Aorta (tissue), 5 donors: ENCODE measurements around the gene ZNF800. TPM values are rescaled to one million over a fixed set of nuclear protein-coding genes. Genes with fewer than 3 reads are reported as not detected.
"Not testable (repeated sequence)": the region's sequence is repeated elsewhere in the genome, so short reads cannot be mapped to it uniquely, and the experiment has no call there.

Source experiments
- ATAC-seq: fragments of 200-7000 bp; cut with Tn5 transposase; one replicate; pipeline ENCODE4 v1.9.1; 2022; ENCODE audit warnings: moderate library complexity; ENCODE audit not compliant: low FRiP score
- DNase-seq, 2 donors: peaks; one replicate each; pipeline ENCODE4 v3.0.0-alpha.2; 2020
- H3K27ac ChIP-seq, 2 donors: one replicate each; pipeline ENCODE4 v1.5.1; 2013; ENCODE audit warnings: low read length in 2 of 2, mild to moderate bottlenecking in 2 of 2, moderate library complexity in 2 of 2, control low read depth in 1 of 2, inconsistent platforms in 1 of 2, low read depth in 1 of 2
- H3K27me3 ChIP-seq, 2 donors: one replicate each; pipeline ENCODE4 v1.6.1; 2013; ENCODE audit warnings: control low read depth in 1 of 2, low read length in 1 of 2, mild to moderate bottlenecking in 1 of 2, moderate library complexity in 1 of 2; ENCODE audit not compliant: insufficient read depth in 2 of 2, control insufficient read depth in 1 of 2
- H3K36me3 ChIP-seq, 2 donors: one replicate each; pipeline ENCODE4 v1.6.1; 2013; ENCODE audit warnings: control low read depth in 1 of 2, low read length in 1 of 2, mild to moderate bottlenecking in 1 of 2; ENCODE audit not compliant: insufficient read depth in 2 of 2, control insufficient read depth in 1 of 2
- H3K4me1 ChIP-seq, 2 donors: one replicate each; pipeline ENCODE4 v1.6.1; 2013; ENCODE audit warnings: low read length in 2 of 2, control low read depth in 1 of 2, mild to moderate bottlenecking in 1 of 2, moderate library complexity in 1 of 2; ENCODE audit not compliant: insufficient read depth in 2 of 2, control insufficient read depth in 1 of 2
- H3K4me3 ChIP-seq, 2 donors: one replicate each; pipeline ENCODE4 v1.5.1; 2013; ENCODE audit warnings: low read length in 2 of 2, control low read depth in 1 of 2, mild to moderate bottlenecking in 1 of 2
- H3K9me3 ChIP-seq: one replicate; pipeline ENCODE4 v1.6.1; 2013; ENCODE audit warnings: mild to moderate bottlenecking, low read length; ENCODE audit not compliant: control insufficient read depth
- WGBS, 2 donors: extraction: QIAGEN DNeasy Blood & Tissue Kit; methylation state at CpG; one replicate each; pipeline ENCODE4 v1.1.7; 2013; 5-methylcytosine and 5-hydroxymethylcytosine counted together
- intact Hi-C, 2 donors: fragments of 100-400 bp; cut with DNase I; formaldehyde crosslinking; loops; one replicate each; pipeline versions ENCODE4 v1.14.2 to v1.15.0; 2022
- polyA plus RNA-seq, 2 donors: library from polyadenylated mRNA; stranded (reverse); fragments of 200-250 nt; gene quantifications; one replicate each; pipeline ENCODE4 v1.2.3, GENCODE V29; 2013
- total RNA-seq, 2 donors: library from RNA; stranded (reverse); fragmentation: NEBNext Ultra II Directional; extraction: Animal tissue kit (Norgen Biotek cat#: 25700); gene quantifications; one replicate each; pipeline ENCODE4 v1.2.1, GENCODE V29; 2021
- donor health status: healthy with polysubstance abuse.
- donor health status: Bipolar disorder and iron deficiency.
- donor health status: DM: no; HTN: no; CAD: no.
- donor health status: DM: no; HTN: no; CAD: no.
- donor health status: DM: yes; HTN: yes; CAD: no.

ZNF800 gene
- total and polyA plus RNA-seq, 4 donors: 3.4 to 46.8 (median 23.8) TPM

GRCh38 chr7:127415060-127415742 lies 22.7 kb upstream of the ZNF800 start:
- no peaks in the 10 kb centered on the region for H3K27me3 ChIP-seq
- WGBS, 2 donors: 94% methylated on average over 4 of the region's 4 CpGs
- intact Hi-C loops: no loop called here
- no peak for ATAC-seq
- no peaks in the 10 kb centered on the region for H3K36me3 ChIP-seq
- no peaks in the 10 kb centered on the region for H3K4me1 ChIP-seq
- DNase-seq: no peak
- H3K27ac ChIP-seq: no peak overlapping the region
- H3K4me3 ChIP-seq: no peak overlapping the region
- no peaks in the 10 kb centered on the region for H3K9me3 ChIP-seq

- WGBS, 2 donors: 86 to 94% methylated on average over 2 of the region's 2 CpGs
- no peak for DNase-seq
- no peak overlapping the region for H3K27ac ChIP-seq
- no peak for ATAC-seq
- no peaks in the 10 kb centered on the region for H3K4me1 ChIP-seq
- H3K4me3 ChIP-seq: no peak overlapping the region
- no peaks in the 10 kb centered on the region for H3K27me3 ChIP-seq
- H3K9me3 ChIP-seq: no peaks in the 10 kb centered on the region
- intact Hi-C loops: no loop called here
- H3K36me3 ChIP-seq: no peaks in the 10 kb centered on the region
These were observed 21.5 kb upstream of the ZNF800 start for GRCh38 chr7:127413962-127414361.

DNA sequence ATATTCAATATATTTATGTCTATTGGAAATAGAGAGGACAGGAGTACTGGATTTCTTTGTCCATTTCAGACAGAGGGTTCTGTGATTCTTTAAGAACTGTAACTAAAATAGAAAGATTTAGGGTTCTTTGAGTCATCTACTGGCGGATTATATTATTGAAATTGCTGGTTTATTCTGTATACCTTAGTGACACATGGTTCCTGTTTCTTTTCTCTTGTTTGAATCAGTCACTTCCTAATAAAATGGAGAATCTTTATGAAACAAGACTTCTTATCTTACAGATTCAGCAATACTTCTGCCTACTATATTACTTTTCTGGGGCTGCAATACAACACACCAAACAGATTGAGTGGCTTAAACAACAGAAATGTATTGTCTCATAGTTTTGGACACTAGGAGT lies 20.8 kb upstream of the ZNF800 start:
- Histone ChIP-seq H3K9me3 (no peaks in the 10 kb centered on the region), H3K4me3 (no peak overlapping the region), H3K4me1 (no peaks in the 10 kb centered on the region), H3K36me3 (no peaks in the 10 kb centered on the region), H3K27ac (no peak overlapping the region), H3K27me3 (no peaks in the 10 kb centered on the region)
- no peak for DNase-seq
- WGBS, 2 donors: 74 to 76% methylated on average over 1 of the region's 1 CpG
- ATAC-seq: no peak
- intact Hi-C loops: no loop called here

DNA sequence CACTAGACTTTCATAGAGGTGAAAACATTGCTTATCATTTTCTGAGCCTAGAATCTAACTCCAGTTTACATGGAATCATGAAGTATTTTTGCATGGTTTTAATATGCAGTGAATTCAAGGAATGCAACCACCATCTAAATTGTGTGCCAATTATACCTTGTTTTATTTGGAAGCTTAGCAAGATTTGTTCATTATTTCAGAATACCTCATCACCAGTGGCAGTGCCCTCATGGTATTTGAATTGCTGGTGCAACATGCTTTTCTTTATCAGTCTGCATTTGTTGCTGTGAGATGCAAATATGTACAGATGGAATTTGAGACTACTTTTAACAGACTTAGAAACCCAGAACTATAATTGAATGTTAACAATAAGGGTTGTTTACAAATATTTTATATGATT lies 18.7 kb upstream of the ZNF800 start:
- H3K27me3 ChIP-seq: no peaks in the 10 kb centered on the region
- H3K9me3 ChIP-seq: no peaks in the 10 kb centered on the region
- no peak overlapping the region for H3K4me3 ChIP-seq
- ATAC-seq: no peak
- no peaks in the 10 kb centered on the region for H3K36me3 ChIP-seq
- DNase-seq: no peak
- no peak overlapping the region for H3K27ac ChIP-seq
- intact Hi-C loops: no loop called here
- H3K4me1 ChIP-seq: no peaks in the 10 kb centered on the region

GRCh38 chr7:127409629-127410028 lies 17.1 kb upstream of the ZNF800 start:
- DNase-seq: no peak
- H3K36me3 ChIP-seq: no peaks in the 10 kb centered on the region
- no peaks in the 10 kb centered on the region for H3K4me1 ChIP-seq
- H3K27me3 ChIP-seq: no peaks in the 10 kb centered on the region
- no peaks in the 10 kb centered on the region for H3K9me3 ChIP-seq
- no peak overlapping the region for H3K4me3 ChIP-seq
- H3K27ac ChIP-seq: no peak overlapping the region
- ATAC-seq: no peak
- intact Hi-C loops: no loop called here
- WGBS, 2 donors: 36 to 38% methylated on average over 4 of the region's 4 CpGs

DNA sequence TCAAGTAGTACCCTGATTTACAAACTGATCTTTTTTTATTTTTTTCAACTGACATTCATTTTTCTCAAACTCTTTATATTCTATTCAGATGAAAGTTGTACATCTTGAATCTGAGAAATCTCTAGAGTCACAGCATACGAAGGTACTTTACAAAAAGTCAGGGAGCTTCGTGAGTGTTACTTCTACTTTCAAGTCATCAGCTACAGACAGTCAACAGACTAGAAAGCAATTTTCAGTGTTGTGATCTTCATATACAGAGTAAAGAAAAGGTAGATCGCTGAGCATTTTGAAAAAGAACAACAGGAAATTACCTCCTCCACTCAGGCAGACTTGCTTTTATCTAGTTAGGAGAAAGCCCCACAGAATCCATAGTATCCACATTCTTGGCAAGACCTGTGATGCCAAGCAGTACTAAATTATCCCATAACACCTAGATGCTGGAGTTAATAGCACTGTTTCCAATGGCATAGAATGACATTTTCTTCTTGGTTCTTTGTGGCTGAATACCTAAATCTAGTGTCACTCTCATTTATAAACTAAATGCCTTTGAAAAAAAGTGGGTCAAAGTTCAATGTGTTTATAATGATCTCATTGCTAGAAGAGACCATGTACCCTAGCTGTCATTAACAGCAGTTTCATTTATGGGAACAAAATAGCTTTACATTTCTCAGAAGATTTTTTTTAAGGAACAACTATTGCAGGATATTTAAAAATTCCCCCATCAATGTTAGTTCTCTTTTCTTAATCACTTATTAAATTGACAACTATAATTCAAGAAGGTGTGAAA lies 12.0 kb upstream of the ZNF800 start:
- no peak for DNase-seq
- intact Hi-C loops: no loop called here
- ATAC-seq: no peak

DNA sequence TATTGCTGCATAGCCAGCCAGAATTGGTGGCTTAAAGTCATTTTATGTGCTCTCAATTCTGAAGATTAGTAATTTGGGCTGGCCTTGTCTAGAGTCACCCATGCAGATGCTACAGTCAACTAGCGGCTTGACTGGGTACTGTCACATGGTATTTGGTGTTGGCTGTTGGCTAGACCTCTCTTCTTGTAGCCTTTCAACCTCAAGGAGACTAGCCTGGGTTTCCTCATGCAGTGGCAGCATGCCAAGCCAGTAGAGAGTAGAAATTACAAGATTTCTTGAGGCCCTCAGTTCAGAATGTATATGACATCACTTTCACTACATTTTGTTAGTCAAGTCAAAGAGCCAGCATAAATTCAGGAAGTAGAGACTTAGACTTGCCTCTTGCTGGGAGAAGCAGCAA lies 3.7 kb upstream of the ZNF800 start:
- Histone ChIP-seq H3K27ac (no peak overlapping the region), H3K4me1 (peaks cover 0 to 2% of the 10 kb centered on the region in 2 donors), H3K27me3 (no peaks in the 10 kb centered on the region), H3K9me3 (no peaks in the 10 kb centered on the region), H3K36me3 (no peaks in the 10 kb centered on the region), H3K4me3 (no peak overlapping the region)
- peak in 1 of 2 donors; percentile 58 for DNase-seq
- no peak for ATAC-seq
- intact Hi-C loops: loop anchor here (10.0 kb wide), 1 partner anchor 189 kb away; the partner anchor contains the start of genes ARF5 (in 2 of the 2) and GCC1 (in 2 of the 2)
- 39 to 46% methylated on average over 1 of the region's 1 CpG for WGBS, 2 donors

More for the DNA sequence above, 12.0 kb upstream of the ZNF800 start:
- Histone ChIP-seq H3K4me1 (no peaks in the 10 kb centered on the region), H3K27ac (no peak overlapping the region), H3K27me3 (no peaks in the 10 kb centered on the region), H3K9me3 (no peaks in the 10 kb centered on the region), H3K36me3 (no peaks in the 10 kb centered on the region), H3K4me3 (no peak overlapping the region)
- WGBS, 2 donors: 50 to 53% methylated on average over 3 of the region's 3 CpGs

DNA sequence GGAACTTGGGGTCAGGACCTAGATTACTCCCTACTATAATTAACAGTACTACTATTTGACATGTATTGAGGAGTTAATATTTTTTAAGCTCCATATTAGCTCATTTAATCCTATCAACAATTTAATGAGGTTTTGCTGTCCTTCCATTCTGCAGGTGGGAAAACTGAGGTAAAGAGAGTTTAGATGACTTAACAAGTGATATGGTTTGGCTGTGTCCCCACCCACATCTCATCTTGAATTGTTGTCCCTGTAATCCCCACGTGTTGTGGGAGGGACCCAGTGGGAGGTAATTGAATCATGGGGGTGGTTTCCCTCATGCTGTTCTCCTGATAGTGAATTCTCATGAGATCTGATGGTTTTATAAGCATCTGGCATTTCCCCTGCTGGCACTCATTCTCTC lies 2.6 kb upstream of the ZNF800 start:
- not testable (repeated sequence) for H3K27ac ChIP-seq, H3K27me3 ChIP-seq, H3K4me1 ChIP-seq, DNase-seq, H3K4me3 ChIP-seq, H3K9me3 ChIP-seq, ATAC-seq, H3K36me3 ChIP-seq
- intact Hi-C loops: loop anchor here (10.0 kb wide), 1 partner anchor 190 kb away; the partner anchor contains the start of genes ARF5 (in 2 of the 2) and GCC1 (in 2 of the 2)
- WGBS, 2 donors: 13 to 16% methylated on average over 1 of the region's 1 CpG
